GM19463 (cell line): ENCODE results near the gene MATCAP1.

Experiments
- ATAC-seq: cut with Tn5 transposase; IDR thresholded peaks from one replicate; pipeline ENCODE4 v1.9.1; 2021; ENCODE audit warnings: mild to moderate bottlenecking, moderate library complexity; ENCODE audit not compliant: unreplicated experiment

MATCAP1 gene

GRCh38 chr16:67158637-67159600 lies 24.8 kb downstream of the MATCAP1 start:
- peak; percentile 38 for ATAC-seq

DNA sequence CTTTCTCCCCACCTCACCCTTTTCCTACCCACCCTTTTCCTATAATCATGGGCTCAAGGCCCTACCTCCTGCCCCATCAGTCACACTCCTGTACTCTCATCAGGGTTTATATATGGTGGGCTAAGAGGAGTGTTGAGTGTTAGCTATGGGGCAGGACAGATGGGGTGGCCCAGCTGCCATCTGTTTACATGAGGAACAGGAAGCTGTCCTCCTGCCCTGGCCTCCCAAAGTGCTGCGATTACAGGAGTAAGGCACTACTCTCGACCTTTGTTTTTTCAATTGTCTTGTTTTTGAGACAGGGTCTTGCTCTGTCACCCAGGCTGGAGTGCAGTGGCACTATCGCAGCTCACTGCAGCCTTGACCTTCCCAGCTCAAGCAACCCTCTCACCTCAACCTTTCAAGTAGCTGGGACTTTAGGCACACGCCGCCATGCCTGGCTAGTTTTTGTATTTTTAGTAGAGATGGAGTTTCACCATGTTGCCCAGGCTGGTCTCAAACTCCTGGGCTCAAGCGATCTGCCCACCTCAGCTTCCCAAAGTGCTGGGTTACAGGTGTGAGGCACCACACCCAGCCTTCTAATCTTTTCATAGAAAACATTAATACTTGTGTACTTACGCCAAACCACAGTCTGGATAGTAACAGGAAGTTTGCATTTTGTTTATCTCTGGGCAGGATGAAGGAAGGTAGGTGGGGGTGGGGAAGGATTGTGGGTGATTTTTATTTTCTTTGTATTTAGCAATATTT lies 25.7 kb downstream of the MATCAP1 start:
- no peak for ATAC-seq

DNA sequence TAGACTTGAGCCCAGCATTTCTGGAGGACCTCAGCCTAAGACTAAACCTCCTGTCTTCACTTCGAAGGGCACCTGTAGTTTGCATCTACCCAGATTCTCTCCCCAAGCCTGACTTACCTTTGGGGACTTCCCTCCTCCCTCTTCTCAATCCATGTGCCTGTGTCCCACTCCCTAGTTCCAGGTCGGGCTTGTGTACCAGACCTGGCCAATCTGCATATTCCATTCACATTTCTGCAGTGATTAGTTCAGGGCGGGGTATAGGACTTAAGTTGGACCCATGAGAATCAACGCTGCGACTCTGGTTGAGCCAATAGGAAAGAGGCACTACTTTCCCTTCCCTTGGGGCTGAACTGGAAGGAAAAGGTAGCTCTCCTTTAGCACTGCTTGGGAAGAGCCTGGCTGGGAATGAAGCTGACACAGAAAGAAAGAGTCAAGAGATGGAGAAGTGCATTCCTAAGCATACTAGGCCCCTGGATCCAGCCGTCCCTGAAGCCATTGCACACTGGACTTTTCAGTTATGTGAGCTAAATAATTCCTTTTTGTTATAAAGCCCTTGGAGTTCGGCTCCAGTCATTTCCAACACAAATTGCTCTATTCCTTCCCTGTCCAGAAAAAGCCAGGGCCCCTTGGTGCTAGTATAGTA lies 26.5 kb downstream of the MATCAP1 start:
- ATAC-seq: no peak

DNA sequence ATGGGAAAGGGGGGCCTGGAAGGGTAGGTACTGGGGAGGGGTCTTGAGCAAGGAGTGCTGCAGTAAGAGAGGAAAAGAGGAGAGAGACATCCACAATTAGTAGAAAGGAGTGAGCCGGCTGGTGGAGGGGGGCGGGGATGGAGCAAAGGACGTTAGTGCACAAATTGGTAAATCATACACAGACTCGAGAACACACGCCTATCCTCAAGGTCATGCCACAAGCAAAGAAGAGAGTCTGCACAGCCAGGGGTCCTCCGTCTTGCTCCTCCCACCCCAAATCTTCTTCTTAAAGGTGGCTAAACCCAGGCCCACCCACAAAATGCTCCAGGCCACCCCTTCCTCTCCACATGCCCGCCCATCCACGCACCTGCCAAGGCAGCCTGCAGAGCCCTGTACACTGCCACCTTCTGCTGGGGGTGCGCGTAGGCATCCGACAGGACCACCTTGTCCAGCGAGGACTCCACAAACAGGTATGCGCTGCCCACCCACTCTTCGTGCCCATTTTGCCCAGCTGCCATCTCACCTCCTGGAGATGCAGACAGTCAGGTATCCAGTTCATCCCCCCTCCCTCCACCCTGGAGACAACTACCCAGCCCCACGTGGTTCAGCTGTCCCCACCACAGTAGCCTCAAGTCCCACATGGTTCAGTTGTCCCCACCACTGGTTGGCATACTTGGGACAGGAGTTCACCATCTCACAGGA lies 27.5 kb downstream of the MATCAP1 start:
- no peak for ATAC-seq

DNA sequence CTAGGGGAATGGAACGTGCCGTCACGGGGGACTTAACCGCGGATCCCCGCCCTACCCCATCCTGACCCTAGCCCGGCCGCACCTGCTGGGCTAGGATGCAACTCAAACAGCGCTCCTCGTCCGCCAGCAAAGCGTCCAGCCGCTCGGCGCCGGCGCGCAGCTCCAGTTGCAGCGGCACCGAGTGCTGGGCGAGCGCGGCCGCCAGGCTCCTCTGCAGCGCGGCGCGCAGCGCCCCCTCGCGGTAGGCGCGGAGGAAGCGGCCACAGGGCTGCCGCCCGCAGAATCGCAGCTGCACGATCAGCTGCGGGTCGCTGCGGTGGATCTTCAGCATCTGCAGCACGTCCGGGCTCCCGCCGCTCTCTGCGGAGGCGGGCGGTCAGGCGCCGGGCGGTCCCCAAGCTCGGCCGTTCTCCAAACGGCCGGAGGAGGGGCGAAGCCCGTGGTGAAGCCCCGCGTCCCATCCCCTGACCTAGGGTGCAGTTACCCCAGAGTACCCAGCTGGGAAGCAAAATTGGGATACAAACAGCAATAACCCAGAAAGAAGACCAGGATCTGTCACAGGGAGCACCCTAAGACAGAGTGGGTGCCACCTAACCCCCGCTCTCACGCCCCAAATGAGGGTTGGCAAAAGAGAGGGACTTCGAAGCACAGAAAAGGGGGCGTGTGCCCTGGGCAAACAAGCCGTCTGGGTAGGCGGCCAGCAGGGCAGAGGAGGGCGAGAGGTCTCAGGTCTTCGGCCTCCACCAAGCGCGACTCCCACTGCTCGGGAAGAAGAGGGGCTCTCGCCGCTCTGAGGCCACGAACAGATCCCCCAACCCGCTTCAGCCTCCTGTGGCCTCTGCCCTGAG lies 28.2 kb downstream of the MATCAP1 start:
- ATAC-seq: no peak

- ATAC-seq: no peak
These were observed 29.0 kb downstream of the MATCAP1 start for GRCh38 chr16:67154578-67155294.

- no peak for ATAC-seq
These were observed 32.2 kb downstream of the MATCAP1 start for GRCh38 chr16:67151431-67152097.

- ATAC-seq: peak; percentile 50
These were observed 32.8 kb downstream of the MATCAP1 start, which contains the start of gene B3GNT9 for GRCh38 chr16:67150833-67151396. Gene B3GNT9, minus strand, starts transcription at chr16:67150998. Its CDS starts 513 bp downstream, at chr16:67150485.

DNA sequence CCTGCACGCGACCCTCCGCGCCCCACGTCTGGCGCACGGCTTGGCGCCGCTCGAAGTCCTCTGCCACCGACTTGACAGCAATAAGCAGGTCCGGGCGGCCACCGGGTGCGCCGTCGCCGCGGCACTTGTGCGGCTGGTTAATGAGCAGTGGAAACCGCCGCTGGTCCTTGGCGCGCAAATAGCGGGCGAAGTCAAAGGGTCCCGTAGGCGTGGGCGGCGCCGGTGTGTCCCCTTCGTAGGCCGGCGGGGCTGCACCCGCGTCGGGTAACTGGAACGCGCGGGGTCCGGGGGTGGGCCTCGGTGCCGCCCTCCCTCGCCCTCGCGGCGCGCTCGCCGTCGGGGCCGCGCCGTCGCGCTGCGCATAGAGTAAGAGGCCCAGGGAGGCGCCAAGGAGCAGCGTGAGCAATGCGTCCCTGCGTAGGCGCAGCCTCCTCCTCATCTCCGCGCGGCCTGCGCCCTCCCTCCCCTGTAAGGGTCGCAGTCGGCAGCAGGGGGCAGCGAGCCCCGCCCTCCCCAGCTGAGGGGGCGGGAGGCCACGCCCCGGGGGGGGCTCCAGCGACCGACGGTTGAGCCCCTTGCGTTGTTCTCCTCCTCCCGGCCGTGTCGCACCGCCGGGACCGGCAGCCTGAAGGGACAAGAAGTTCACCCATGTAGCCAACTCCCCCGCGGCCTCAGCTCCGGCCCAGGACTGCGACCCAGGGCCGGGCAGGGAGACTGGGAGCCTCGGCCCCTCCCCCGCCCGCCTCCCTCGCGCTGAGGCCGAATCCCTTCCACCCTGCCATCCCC lies 33.5 kb downstream of the MATCAP1 start:
- peak; percentile 48 for ATAC-seq

DNA sequence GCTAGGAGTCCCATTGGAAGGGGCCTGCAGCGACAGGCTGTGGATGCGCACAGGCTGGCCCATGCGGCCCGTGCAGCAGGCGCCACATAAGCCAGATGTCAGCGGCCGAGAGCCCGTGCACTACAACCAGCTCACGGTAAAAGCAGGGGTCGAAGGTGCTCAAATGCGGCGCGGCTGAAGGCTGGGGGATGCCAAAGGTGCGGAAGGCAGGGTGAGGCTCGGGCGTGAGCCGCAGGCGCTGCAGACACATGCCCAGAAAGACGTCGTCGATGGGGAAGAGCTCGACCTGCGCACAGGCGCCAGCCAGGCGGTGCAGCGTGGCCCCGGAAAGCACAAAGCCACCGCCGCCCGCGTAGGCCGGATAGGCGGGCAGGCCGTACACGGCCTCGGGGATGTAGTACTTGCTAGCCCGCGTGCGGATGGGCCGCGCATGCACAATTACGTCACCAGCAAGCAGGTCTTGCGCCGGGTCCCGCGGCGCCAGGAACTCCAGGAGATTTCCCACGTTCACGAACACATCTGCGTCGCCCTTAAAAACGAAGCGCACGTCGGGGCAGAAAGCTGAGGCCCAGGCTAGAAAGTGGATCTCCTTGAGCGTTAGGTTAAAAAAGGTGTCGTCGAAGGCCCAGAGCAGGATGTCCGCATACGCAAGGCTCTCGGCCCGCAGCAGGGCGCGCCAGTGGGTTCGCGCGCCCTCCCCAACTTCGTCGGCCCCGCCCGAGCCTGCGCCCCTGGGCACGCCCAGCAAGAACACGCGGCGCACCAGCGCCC lies 34.3 kb downstream of the MATCAP1 start:
- no peak for ATAC-seq

GRCh38 chr16:67148656-67149275 lies 35.0 kb downstream of the MATCAP1 start:
- ATAC-seq: no peak

DNA sequence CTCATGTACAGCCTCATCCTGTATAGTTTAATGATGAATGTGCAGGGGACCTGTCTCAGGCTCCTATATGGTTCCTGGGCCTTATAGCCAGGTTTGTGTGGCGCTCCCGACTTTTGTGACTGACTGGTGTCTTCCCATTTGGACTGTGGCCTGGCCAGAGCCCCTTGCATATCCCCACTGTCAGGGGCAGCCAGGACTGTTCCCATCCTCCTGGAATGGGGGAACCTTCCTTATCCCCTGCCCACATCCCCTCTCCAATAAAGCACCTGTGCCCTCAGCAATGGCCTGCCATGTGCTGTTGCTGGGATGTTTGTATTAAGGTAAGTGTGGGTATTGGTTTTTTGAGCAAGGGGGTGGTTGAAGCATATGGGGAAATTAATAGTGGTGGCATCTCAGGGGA lies 35.5 kb downstream of the MATCAP1 start:
- ATAC-seq: no peak

- ATAC-seq: no peak
These were observed 36.2 kb downstream of the MATCAP1 start for GRCh38 chr16:67147437-67148140.

GRCh38 chr16:67146523-67147357 lies 37.0 kb downstream of the MATCAP1 start:
- no peak for ATAC-seq

DNA sequence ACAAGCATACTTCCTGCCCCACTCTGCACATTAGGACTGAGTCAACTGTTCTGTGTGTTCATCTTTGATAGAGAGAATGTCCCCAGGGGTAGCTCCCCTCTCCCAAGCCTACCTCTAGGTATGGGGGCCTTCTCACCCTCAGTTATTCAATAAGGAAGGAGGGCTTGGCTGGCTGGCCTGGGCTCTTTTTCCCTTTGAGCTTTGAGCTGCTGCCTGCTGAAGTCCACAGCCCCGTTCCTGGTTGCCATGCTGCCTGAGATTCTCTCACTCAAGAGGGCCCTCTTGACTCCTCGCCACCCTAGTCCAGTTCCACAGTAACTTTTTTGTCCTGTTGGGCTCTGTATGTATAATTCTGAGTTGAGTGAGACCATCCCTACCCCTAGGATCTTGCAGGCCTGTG lies 38.0 kb downstream of the MATCAP1 start:
- ATAC-seq: no peak
